OCI-LY7 (cell line): ENCODE results near the gene SPATS1. TPM values are rescaled to one million over a fixed set of nuclear protein-coding genes. Genes with fewer than 3 reads are reported as not detected.

Source experiments
- BruUV-seq: library from RNA; stranded (reverse); fragments of 400-500 nt; replicated peaks from 2 replicates; lab custom pipeline; 2021; lab: Mats Ljungman, UMichigan
- CTCF ChIA-PET: fragments of 300-600 bp; sonication (Branson Sonifier 250); formaldehyde crosslinking; loops from one replicate; lab custom pipeline; 2022; ENCODE audit warnings: antibody characterized with exemption; ENCODE audit not compliant: unreplicated experiment; lab: Charles Lee
- POLR2A ChIA-PET: fragments of 300-600 bp; sonication (Branson Sonifier 250); formaldehyde crosslinking; loops from one replicate; lab custom pipeline; 2022; ENCODE audit warnings: antibody characterized with exemption; lab: Charles Lee
- DNase-seq: peaks from one replicate; pipeline ENCODE4 v3.0.0-alpha.2; 2015; ENCODE audit warnings: low spot score
- H2AFZ ChIP-seq: fragments of 200-600 bp; sonication (generic), shearing (Covaris generic); 2 replicates; pipeline ENCODE4 v1.6.1; 2014; ENCODE audit warnings: mild to moderate bottlenecking, antibody characterized with exemption, low read length, moderate library complexity
- H3K27ac ChIP-seq: fragments of 200-600 bp; sonication (generic); 2 replicates; pipeline ENCODE4 v1.5.1; 2014; ENCODE audit warnings: mixed run types, low read depth, mild to moderate bottlenecking, moderate library complexity, low read length, inconsistent platforms; ENCODE audit not compliant: poor library complexity, severe bottlenecking
- H3K36me3 ChIP-seq: fragments of 200-600 bp; sonication (generic); 2 replicates; pipeline ENCODE4 v1.6.1; 2014; ENCODE audit warnings: mild to moderate bottlenecking, antibody characterized with exemption, low read length, moderate library complexity, mixed read lengths; ENCODE audit not compliant: insufficient read depth
- H3K4me1 ChIP-seq: fragments of 200-600 bp; sonication (generic); 2 replicates; pipeline ENCODE4 v1.5.1; 2014; ENCODE audit warnings: mild to moderate bottlenecking, low read length; ENCODE audit not compliant: insufficient read depth, poor library complexity, severe bottlenecking
- H3K4me2 ChIP-seq: fragments of 200-600 bp; sonication (generic); 2 replicates; pipeline ENCODE4 v1.6.1; 2014; ENCODE audit warnings: mild to moderate bottlenecking, low read length
- H3K4me3 ChIP-seq: fragments of 200-600 bp; sonication (generic); 2 replicates; pipeline ENCODE4 v1.5.1; 2014; ENCODE audit warnings: mild to moderate bottlenecking, low read depth, low read length; ENCODE audit not compliant: poor library complexity, severe bottlenecking
- H3K79me2 ChIP-seq: fragments of 200-600 bp; sonication (generic); 2 replicates; pipeline ENCODE4 v1.6.1; 2016; ENCODE audit warnings: low read depth, mild to moderate bottlenecking, low read length, moderate library complexity, mixed read lengths; ENCODE audit not compliant: insufficient read depth
- H3K9me2 ChIP-seq: fragments of 200-600 bp; sonication (generic); 2 replicates; pipeline ENCODE4 v1.6.1; 2016; ENCODE audit warnings: mild to moderate bottlenecking, low read length, mixed read lengths; ENCODE audit not compliant: insufficient read depth
- H3K9me3 ChIP-seq: fragments of 200-600 bp; sonication (generic); 2 replicates; pipeline ENCODE4 v1.6.1; 2014; ENCODE audit warnings: mild to moderate bottlenecking, mixed run types, low read length, mixed read lengths
- H4K20me1 ChIP-seq: fragments of 200-600 bp; sonication (generic); 2 replicates; pipeline ENCODE4 v1.6.1; 2014; ENCODE audit warnings: mild to moderate bottlenecking, antibody characterized with exemption, low read length, moderate library complexity, mixed read lengths; ENCODE audit not compliant: insufficient read depth
- EZH2phosphoT487 ChIP-seq: fragments of 200-600 bp; sonication (generic); IDR thresholded peaks from 2 replicates; pipeline ENCODE4 v1.6.1; 2018; ENCODE audit warnings: low read depth, borderline replicate concordance, mild to moderate bottlenecking, mixed run types, antibody characterized with exemption, low read length, moderate library complexity, mixed read lengths
- intact Hi-C: fragments of 100-400 bp; cut with micrococcal nuclease; formaldehyde crosslinking; loops from one replicate; pipeline ENCODE4 v1.10.0; 2022; ENCODE audit not compliant: unreplicated experiment
- total RNA-seq, 2 experiments: library from RNA; depleted of rRNA in 1 of 2; stranded (reverse); fragments of >200 nt in 1 of 2; shearing (Covaris generic) in 1 of 2; gene quantifications; 2 replicates each; pipeline ENCODE4 v1.2.3, GENCODE V29; 2014 to 2022
- TF ChIP-seq, protein P1 (sequence below): fragments of 200-600 bp; sonication (generic); conservative IDR thresholded peaks from 2 replicates; pipeline ENCODE4 v1.5.1; 2014; ENCODE audit warnings: mild to moderate bottlenecking, antibody characterized with exemption, low read length, moderate library complexity, mixed read lengths

Gene SPATS1
- total RNA-seq, 2 experiments from 2014 or later: not detected

- Histone ChIP-seq H3K4me1 (no peaks in the 10 kb centered on the region), H2AFZ (no peak overlapping the region), H3K79me2 (no peaks in the 10 kb centered on the region), H3K9me3 (no peaks in the 10 kb centered on the region), H4K20me1 (no peaks in the 10 kb centered on the region), H3K4me3 (no peak overlapping the region), H3K4me2 (no peak overlapping the region), H3K9me2 (no peaks in the 10 kb centered on the region), H3K36me3 (peaks cover 76% of the 10 kb centered on the region), H3K27ac (no peak overlapping the region)
- intact Hi-C loops: loop anchor here (1.0 kb wide), 1 partner anchor 36 kb away; no protein-coding TSS in a partner anchor
- BruUV-seq: no TSS peak
- TF ChIP-seq, protein P1, sequence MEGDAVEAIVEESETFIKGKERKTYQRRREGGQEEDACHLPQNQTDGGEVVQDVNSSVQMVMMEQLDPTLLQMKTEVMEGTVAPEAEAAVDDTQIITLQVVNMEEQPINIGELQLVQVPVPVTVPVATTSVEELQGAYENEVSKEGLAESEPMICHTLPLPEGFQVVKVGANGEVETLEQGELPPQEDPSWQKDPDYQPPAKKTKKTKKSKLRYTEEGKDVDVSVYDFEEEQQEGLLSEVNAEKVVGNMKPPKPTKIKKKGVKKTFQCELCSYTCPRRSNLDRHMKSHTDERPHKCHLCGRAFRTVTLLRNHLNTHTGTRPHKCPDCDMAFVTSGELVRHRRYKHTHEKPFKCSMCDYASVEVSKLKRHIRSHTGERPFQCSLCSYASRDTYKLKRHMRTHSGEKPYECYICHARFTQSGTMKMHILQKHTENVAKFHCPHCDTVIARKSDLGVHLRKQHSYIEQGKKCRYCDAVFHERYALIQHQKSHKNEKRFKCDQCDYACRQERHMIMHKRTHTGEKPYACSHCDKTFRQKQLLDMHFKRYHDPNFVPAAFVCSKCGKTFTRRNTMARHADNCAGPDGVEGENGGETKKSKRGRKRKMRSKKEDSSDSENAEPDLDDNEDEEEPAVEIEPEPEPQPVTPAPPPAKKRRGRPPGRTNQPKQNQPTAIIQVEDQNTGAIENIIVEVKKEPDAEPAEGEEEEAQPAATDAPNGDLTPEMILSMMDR: no peak
- TF ChIP-seq EZH2phosphoT487: no peak
- no peak for DNase-seq
- ChIA-PET CTCF (no interaction called here), POLR2A (no interaction called here)
Measured at GRCh38 chr6:44303842-44304241, 38.6 kb upstream of the SPATS1 start.

GRCh38 chr6:44304282-44305199 lies 37.9 kb upstream of the SPATS1 start:
- POLR2A ChIA-PET: interaction anchor here (0.5 to 0.6 kb wide), 2 partner anchors 108 to 114 kb away, joined by 4 read pairs; no protein-coding TSS in a partner anchor
- no peak overlapping the region for H3K4me2 ChIP-seq
- H3K4me3 ChIP-seq: no peak overlapping the region
- intact Hi-C loops: loop anchor here (1.0 kb wide), 1 partner anchor 36 kb away; no protein-coding TSS in a partner anchor
- H2AFZ ChIP-seq: no peak overlapping the region
- no TSS peak for BruUV-seq
- peak; percentile 50 for DNase-seq
- H3K4me1 ChIP-seq: no peaks in the 10 kb centered on the region
- CTCF ChIA-PET: interaction anchor here (0.5 kb wide), 1 partner anchor 38 kb away, joined by 19 read pairs; no protein-coding TSS in a partner anchor
- H3K9me3 ChIP-seq: no peaks in the 10 kb centered on the region
- no peaks in the 10 kb centered on the region for H3K79me2 ChIP-seq
- H3K27ac ChIP-seq: no peak overlapping the region
- no peaks in the 10 kb centered on the region for H3K9me2 ChIP-seq
- TF ChIP-seq, protein P1: peak; percentile 83
- no peak for TF ChIP-seq EZH2phosphoT487
- H3K36me3 ChIP-seq: peaks cover 83% of the 10 kb centered on the region
- H4K20me1 ChIP-seq: no peaks in the 10 kb centered on the region
